Measurements from ENCODE around the gene ARHGAP15.

- TF ChIP-seq SUZ12 (IDR thresholded peaks at IDR 0.05; ENCODE audit: extremely low read depth, insufficient read depth, insufficient read length) (no peak), ZNF274 (IDR thresholded peaks at IDR 0.05; ENCODE audit: low read depth, low read length) (no peak)
Measured at GRCh38 chr2:143635302-143635701, 506.1 kb downstream of the ARHGAP15 start.

Measured in NT2/D1 (cell line).